Osteoblast (primary cell): ENCODE results near the gene IRF4. TPM values are rescaled to one million over a fixed set of nuclear protein-coding genes. Genes with fewer than 3 reads are reported as not detected.

Experiments used
- DNase-seq: peaks from one replicate; pipeline ENCODE4 v3.0.0; 2011; ENCODE audit warnings: low spot score, mixed read lengths; ENCODE audit not compliant: insufficient read length; ENCODE audit errors: missing footprints
- H2AFZ ChIP-seq: 2 replicates; pipeline ENCODE4 v1.6.0; 2011; ENCODE audit warnings: mild to moderate bottlenecking, low read length
- H3K27ac ChIP-seq: 2 replicates; pipeline ENCODE4 v1.5.1; 2011; ENCODE audit warnings: mild to moderate bottlenecking, low read depth, low read length, moderate library complexity
- H3K27me3 ChIP-seq: 2 replicates; pipeline ENCODE4 v1.6.0; 2012; ENCODE audit warnings: mild to moderate bottlenecking, control low read depth, inconsistent platforms, low read length, moderate library complexity; ENCODE audit not compliant: insufficient read depth
- H3K36me3 ChIP-seq: 2 replicates; pipeline ENCODE4 v1.5.1; 2011; ENCODE audit warnings: mild to moderate bottlenecking, low read length, control low read depth, moderate library complexity; ENCODE audit not compliant: insufficient read depth
- H3K4me1 ChIP-seq: 2 replicates; pipeline ENCODE4 v1.5.1; 2011; ENCODE audit warnings: mild to moderate bottlenecking, low read length, control low read depth, moderate library complexity; ENCODE audit not compliant: insufficient read depth
- H3K4me2 ChIP-seq: 2 replicates; pipeline ENCODE4 v1.6.0; 2011; ENCODE audit warnings: mild to moderate bottlenecking, low read length; ENCODE audit not compliant: insufficient read depth
- H3K4me3 ChIP-seq: fragments of 200-600 bp; sonication (generic); 3 replicates; pipeline ENCODE4 v1.5.1; 2012; ENCODE audit warnings: mild to moderate bottlenecking, low read length, inconsistent platforms; ENCODE audit not compliant: insufficient read depth
- H3K79me2 ChIP-seq: 2 replicates; pipeline ENCODE4 v1.6.0; 2012; ENCODE audit warnings: mild to moderate bottlenecking, low read length, control low read depth, inconsistent platforms; ENCODE audit not compliant: insufficient read depth
- H3K9me3 ChIP-seq: 2 replicates; pipeline ENCODE4 v1.5.1; 2011; ENCODE audit warnings: low read depth, low read length, control low read depth
- H4K20me1 ChIP-seq: 2 replicates; pipeline ENCODE4 v1.6.0; 2012; ENCODE audit warnings: mild to moderate bottlenecking, low read length, control low read depth; ENCODE audit not compliant: insufficient read depth
- total RNA-seq: library from RNA; depleted of rRNA; stranded (reverse); fragments of >200 nt; gene quantifications from 2 replicates; pipeline ENCODE4 v1.2.3, GENCODE V29; 2012
- TF ChIP-seq, protein P1 (sequence below): IDR thresholded peaks from 2 replicates; pipeline ENCODE4 v1.5.1; 2011; ENCODE audit warnings: mild to moderate bottlenecking, low read depth, low read length, moderate library complexity; ENCODE audit errors: extremely low read depth

The IRF4 gene
- total RNA-seq, 1 donor, result under 0.01 TPM

DNA sequence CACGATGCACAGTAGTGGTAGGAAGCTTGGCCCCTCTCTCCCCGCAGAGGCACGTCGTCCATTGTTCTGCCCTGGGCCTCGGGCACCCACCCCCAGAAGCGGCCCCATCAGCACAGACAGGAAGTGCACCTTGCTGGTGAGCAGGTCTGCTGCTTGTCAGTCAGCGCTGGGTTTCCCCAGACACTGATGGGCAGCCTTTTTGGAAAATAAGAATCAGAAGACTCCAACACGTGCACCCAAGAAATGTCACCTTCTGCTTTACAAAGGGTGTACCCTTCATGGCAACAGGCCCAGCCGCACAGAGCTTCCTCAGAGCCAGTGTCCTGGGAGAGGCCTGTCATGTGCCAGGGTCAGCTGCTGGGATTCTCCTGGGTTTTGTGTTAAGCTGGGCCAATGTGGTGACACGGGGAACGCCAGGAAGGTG lies 34.7 kb upstream of the IRF4 start:
- TF ChIP-seq, protein P1, sequence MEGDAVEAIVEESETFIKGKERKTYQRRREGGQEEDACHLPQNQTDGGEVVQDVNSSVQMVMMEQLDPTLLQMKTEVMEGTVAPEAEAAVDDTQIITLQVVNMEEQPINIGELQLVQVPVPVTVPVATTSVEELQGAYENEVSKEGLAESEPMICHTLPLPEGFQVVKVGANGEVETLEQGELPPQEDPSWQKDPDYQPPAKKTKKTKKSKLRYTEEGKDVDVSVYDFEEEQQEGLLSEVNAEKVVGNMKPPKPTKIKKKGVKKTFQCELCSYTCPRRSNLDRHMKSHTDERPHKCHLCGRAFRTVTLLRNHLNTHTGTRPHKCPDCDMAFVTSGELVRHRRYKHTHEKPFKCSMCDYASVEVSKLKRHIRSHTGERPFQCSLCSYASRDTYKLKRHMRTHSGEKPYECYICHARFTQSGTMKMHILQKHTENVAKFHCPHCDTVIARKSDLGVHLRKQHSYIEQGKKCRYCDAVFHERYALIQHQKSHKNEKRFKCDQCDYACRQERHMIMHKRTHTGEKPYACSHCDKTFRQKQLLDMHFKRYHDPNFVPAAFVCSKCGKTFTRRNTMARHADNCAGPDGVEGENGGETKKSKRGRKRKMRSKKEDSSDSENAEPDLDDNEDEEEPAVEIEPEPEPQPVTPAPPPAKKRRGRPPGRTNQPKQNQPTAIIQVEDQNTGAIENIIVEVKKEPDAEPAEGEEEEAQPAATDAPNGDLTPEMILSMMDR, result no peak
- Histone ChIP-seq H3K27ac (no peak overlapping the region), H3K36me3 (no peaks in the 10 kb centered on the region), H2AFZ (no peak overlapping the region), H3K4me1 (no peaks in the 10 kb centered on the region), H3K79me2 (no peaks in the 10 kb centered on the region), H3K4me2 (no peak overlapping the region), H4K20me1 (peaks cover 2% of the 10 kb centered on the region), H3K4me3 (no peak overlapping the region), H3K27me3 (no peaks in the 10 kb centered on the region), H3K9me3 (no peaks in the 10 kb centered on the region)
- no peak for DNase-seq

DNA sequence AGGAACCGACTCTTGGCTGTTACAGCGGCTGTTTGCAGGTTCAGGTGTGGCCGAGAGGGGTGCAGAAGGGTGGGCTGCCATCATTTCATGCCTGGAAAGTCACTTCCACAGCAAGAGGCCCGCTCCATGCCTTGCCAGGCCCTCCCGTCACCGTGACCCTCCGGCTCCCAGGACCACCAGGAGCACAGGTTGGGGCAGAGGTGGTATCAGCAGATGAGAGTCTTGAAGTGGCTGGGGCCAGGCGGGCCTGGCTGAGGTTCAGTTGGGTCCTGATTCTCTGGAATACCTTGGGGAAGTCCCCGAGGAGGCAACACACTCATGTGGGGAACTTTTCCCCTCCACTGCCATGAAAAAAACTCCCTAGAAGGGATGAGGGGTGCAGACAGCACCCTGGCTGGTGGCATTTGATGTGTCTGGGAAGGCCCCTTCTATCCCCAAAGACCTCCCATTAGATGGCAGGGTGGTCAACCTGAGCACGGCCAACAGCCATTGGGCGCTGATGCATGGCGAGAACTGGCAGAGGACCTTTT lies 34.2 kb upstream of the IRF4 start:
- no peak overlapping the region for H2AFZ ChIP-seq
- no peaks in the 10 kb centered on the region for H3K36me3 ChIP-seq
- H3K79me2 ChIP-seq, result no peaks in the 10 kb centered on the region
- no peak overlapping the region for H3K27ac ChIP-seq
- no peaks in the 10 kb centered on the region for H3K4me1 ChIP-seq
- H3K27me3 ChIP-seq, result no peaks in the 10 kb centered on the region
- no peak overlapping the region for H3K4me3 ChIP-seq
- no peak overlapping the region for H3K4me2 ChIP-seq
- H4K20me1 ChIP-seq, result peaks cover 2% of the 10 kb centered on the region
- H3K9me3 ChIP-seq, result no peaks in the 10 kb centered on the region
- TF ChIP-seq, protein P1, result no peak
- DNase-seq, result peak; percentile 91

DNA sequence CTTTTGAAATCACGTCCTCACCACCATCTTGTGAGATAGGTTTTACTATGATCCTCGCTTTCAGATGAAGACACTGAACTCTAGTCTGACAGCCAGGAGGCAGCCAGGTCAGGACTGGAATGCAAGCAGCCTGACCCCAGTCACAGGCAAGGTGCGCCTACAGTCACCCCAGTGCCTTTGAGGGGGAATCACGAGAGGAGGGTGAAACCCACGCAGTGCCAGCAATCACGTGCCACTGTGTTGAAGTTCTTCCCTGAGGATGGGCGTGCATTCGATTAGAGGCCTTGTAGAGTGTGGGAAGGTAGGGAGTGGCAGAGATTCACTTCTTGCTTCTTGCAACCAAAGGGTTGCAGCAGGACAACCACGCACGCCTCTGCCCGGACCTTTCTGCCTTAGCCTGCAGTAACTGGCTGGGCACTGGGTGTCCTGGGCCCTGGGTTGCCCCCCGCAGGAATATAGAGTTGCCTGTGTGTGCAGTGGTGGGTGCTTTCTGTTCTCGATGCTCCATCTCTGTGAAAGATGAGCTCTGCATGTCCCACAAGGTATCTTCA lies 33.7 kb upstream of the IRF4 start:
- Histone ChIP-seq H3K36me3 (no peaks in the 10 kb centered on the region), H3K9me3 (no peaks in the 10 kb centered on the region), H3K79me2 (no peaks in the 10 kb centered on the region)

DNA sequence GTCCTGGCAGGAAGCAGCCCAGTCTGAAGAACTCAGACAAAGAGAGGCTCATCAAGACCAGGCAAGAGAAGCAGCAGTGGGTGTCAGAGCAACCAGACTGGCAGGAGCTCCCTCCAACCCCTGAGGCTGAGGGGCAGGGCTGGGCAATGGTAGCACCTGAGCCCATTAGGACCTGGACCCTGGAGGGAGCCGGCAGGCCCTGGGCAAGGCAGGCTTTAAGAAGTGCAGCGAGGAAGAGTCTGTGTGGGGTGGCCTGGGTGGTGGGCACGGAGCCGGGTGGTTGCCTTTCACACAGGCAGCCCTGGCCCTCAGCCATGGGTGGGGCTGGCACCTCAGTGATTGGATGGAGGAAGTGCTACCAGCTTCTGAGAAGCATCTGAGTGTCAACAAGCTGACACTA lies 33.1 kb upstream of the IRF4 start:
- H3K27ac ChIP-seq, result no peak overlapping the region
- H3K79me2 ChIP-seq, result no peaks in the 10 kb centered on the region
- no peaks in the 10 kb centered on the region for H3K9me3 ChIP-seq
- H3K36me3 ChIP-seq, result no peaks in the 10 kb centered on the region
- DNase-seq, result no peak
- TF ChIP-seq, protein P1, result no peak
- no peaks in the 10 kb centered on the region for H3K27me3 ChIP-seq
- H4K20me1 ChIP-seq, result peaks cover 2% of the 10 kb centered on the region
- no peak overlapping the region for H2AFZ ChIP-seq
- no peak overlapping the region for H3K4me2 ChIP-seq
- H3K4me3 ChIP-seq, result no peak overlapping the region
- no peaks in the 10 kb centered on the region for H3K4me1 ChIP-seq

More for the DNA sequence above, 33.7 kb upstream of the IRF4 start:
- Histone ChIP-seq H3K4me3 (no peak overlapping the region), H3K4me2 (no peak overlapping the region), H3K27ac (no peak overlapping the region), H2AFZ (no peak overlapping the region), H4K20me1 (peaks cover 2% of the 10 kb centered on the region), H3K4me1 (no peaks in the 10 kb centered on the region), H3K27me3 (no peaks in the 10 kb centered on the region)
- no peak for DNase-seq
- TF ChIP-seq, protein P1, result no peak
